Fibroblast of lung (primary cell): ENCODE measurements around the gene GPHN.

Experiments used
- EZH2 ChIP-seq: IDR thresholded peaks from 2 replicates; pipeline ENCODE4 v1.5.1; 2012; ENCODE audit warnings: low read length, control low read depth, mild to moderate bottlenecking; ENCODE audit errors: missing control alignments
- TF ChIP-seq, protein P1 (sequence below), 2 donors: IDR thresholded peaks in 1 of 2; conservative IDR thresholded peaks in 1 of 2; 1 replicate in 1 of 2; 2 replicates in 1 of 2; pipeline ENCODE4 v1.5.1; 2011 to 2012; ENCODE audit warnings: low read length in 2 of 2, control low read depth in 1 of 2, inconsistent platforms in 1 of 2, low read depth in 1 of 2, mild to moderate bottlenecking in 1 of 2

DNA sequence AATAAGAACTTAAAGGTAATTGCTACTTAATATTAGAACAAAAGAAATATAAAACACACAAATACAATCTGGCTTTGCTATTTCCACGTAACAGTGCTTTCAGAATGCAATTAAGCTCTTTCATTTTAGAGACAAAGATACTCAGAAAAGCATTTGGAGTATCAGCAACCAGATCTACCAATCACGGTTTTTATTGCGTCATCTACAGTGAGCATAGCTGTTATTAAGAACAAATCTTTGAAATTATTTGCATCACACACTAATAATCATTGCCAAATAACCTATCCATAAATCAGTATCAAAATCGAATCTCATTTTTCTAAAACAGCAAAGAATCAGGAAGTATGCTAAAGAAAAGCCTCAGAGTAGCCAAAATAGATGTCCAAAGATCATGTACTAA, 654.4 kb downstream of the GPHN start:
- TF ChIP-seq, protein P1, sequence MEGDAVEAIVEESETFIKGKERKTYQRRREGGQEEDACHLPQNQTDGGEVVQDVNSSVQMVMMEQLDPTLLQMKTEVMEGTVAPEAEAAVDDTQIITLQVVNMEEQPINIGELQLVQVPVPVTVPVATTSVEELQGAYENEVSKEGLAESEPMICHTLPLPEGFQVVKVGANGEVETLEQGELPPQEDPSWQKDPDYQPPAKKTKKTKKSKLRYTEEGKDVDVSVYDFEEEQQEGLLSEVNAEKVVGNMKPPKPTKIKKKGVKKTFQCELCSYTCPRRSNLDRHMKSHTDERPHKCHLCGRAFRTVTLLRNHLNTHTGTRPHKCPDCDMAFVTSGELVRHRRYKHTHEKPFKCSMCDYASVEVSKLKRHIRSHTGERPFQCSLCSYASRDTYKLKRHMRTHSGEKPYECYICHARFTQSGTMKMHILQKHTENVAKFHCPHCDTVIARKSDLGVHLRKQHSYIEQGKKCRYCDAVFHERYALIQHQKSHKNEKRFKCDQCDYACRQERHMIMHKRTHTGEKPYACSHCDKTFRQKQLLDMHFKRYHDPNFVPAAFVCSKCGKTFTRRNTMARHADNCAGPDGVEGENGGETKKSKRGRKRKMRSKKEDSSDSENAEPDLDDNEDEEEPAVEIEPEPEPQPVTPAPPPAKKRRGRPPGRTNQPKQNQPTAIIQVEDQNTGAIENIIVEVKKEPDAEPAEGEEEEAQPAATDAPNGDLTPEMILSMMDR (conservative IDR thresholded peaks at IDR 0.05 in 1 of 2, IDR thresholded peaks at IDR 0.05 in 1 of 2; ENCODE audit: low read depth in 1 of 2, low read length in 2 of 2) = no peak
- TF ChIP-seq EZH2 = no peak
